IMR-90 (cell line): ENCODE data around the gene MCRIP2. TPM values are rescaled to one million over a fixed set of nuclear protein-coding genes. Genes with fewer than 3 reads are reported as not detected.

Experiments used
- ATAC-seq: fragments of 200-7000 bp; cut with Tn5 transposase; 2 replicates; pipeline ENCODE4 v1.9.1; 2020; ENCODE audit warnings: low read depth, mild to moderate bottlenecking, moderate library complexity
- BruUV-seq: library from RNA; stranded (reverse); fragments of 400-500 nt; replicated peaks from 2 replicates; lab custom pipeline; 2021; lab: Mats Ljungman, UMichigan
- CTCF ChIA-PET: fragments of 300-600 bp; formaldehyde crosslinking; extraction: SDS; loops from one replicate; lab custom pipeline; 2021; ENCODE audit warnings: antibody characterized with exemption; lab: Yijun Ruan, JAX
- POLR2A ChIA-PET: fragments of 300-600 bp; sonication (Branson Sonifier 250); formaldehyde crosslinking; loops from one replicate; lab custom pipeline; 2022; ENCODE audit warnings: antibody characterized with exemption; ENCODE audit not compliant: unreplicated experiment; lab: Charles Lee
- DNase-seq: peaks from one replicate; pipeline ENCODE4 v3.0.0; 2013
- H2AFZ ChIP-seq: replicated peaks from 2 replicates; pipeline ENCODE3; 2013; ENCODE audit warnings: low read length, mild to moderate bottlenecking; ENCODE audit not compliant: poor library complexity
- H2AK5ac ChIP-seq: 2 replicates; pipeline ENCODE4 v1.6.1; 2013; ENCODE audit warnings: low read depth, low read length, inconsistent platforms
- H2AK9ac ChIP-seq: replicated peaks from 2 replicates; pipeline ENCODE3; 2013; ENCODE audit warnings: mild to moderate bottlenecking, low read depth, low read length, moderate library complexity; ENCODE audit not compliant: poor library complexity
- H2BK120ac ChIP-seq: 2 replicates; pipeline ENCODE4 v1.6.1; 2013; ENCODE audit warnings: low read depth, low read length, inconsistent platforms
- H2BK15ac ChIP-seq: 3 replicates; pipeline ENCODE4 v1.6.1; 2013; ENCODE audit warnings: low read depth, low read length, inconsistent platforms
- H2BK20ac ChIP-seq: 2 replicates; pipeline ENCODE4 v1.6.1; 2013; ENCODE audit warnings: low read depth, mild to moderate bottlenecking, inconsistent platforms, low read length, moderate library complexity
- H2BK5ac ChIP-seq: 2 replicates; pipeline ENCODE4 v1.6.1; 2013; ENCODE audit warnings: mild to moderate bottlenecking, low read depth, low read length, inconsistent platforms; ENCODE audit not compliant: poor library complexity, severe bottlenecking
- H3K14ac ChIP-seq: replicated peaks from 2 replicates; pipeline ENCODE4 v1.6.1; 2013; ENCODE audit warnings: low read depth, low read length, inconsistent platforms
- H3K18ac ChIP-seq: 2 replicates; pipeline ENCODE4 v1.6.1; 2013; ENCODE audit warnings: low read depth, low read length, control low read depth
- H3K23ac ChIP-seq: 2 replicates; pipeline ENCODE4 v1.6.1; 2013; ENCODE audit warnings: low read depth, low read length, inconsistent platforms
- H3K27ac ChIP-seq: 2 replicates; pipeline ENCODE4 v1.5.1; 2013; ENCODE audit warnings: mild to moderate bottlenecking, control low read depth, low read length; ENCODE audit not compliant: insufficient read depth
- H3K27me3 ChIP-seq: 2 replicates; pipeline ENCODE4 v1.6.1; 2013; ENCODE audit warnings: low read length; ENCODE audit not compliant: control insufficient read depth, insufficient read depth
- H3K36me3 ChIP-seq: 2 replicates; pipeline ENCODE4 v1.6.1; 2013; ENCODE audit warnings: low read length, mixed read lengths; ENCODE audit not compliant: control insufficient read depth, insufficient read depth
- H3K4ac ChIP-seq: 2 replicates; pipeline ENCODE4 v1.6.1; 2013; ENCODE audit warnings: low read depth, low read length, inconsistent platforms
- H3K4me1 ChIP-seq: 2 replicates; pipeline ENCODE4 v1.6.1; 2013; ENCODE audit warnings: low read length, mixed read lengths; ENCODE audit not compliant: control insufficient read depth, insufficient read depth
- H3K4me2 ChIP-seq: 2 replicates; pipeline ENCODE4 v1.6.1; 2013; ENCODE audit warnings: low read depth, mild to moderate bottlenecking, control low read depth, low read length, moderate library complexity
- H3K4me3 ChIP-seq: 2 replicates; pipeline ENCODE4 v1.5.1; 2013; ENCODE audit warnings: low read depth, mild to moderate bottlenecking, control low read depth, low read length, moderate library complexity; ENCODE audit not compliant: insufficient read depth
- H3K56ac ChIP-seq: 2 replicates; pipeline ENCODE4 v1.6.1; 2013; ENCODE audit warnings: low read length, inconsistent platforms; ENCODE audit not compliant: insufficient read depth; ENCODE audit errors: extremely low read depth
- H3K79me1 ChIP-seq, 2 experiments: 2 replicates each; pipeline ENCODE4 v1.6.1; 2013; ENCODE audit warnings: low read length in 2 of 2, inconsistent platforms in 1 of 2, low read depth in 1 of 2
- H3K9ac ChIP-seq: 2 replicates; pipeline ENCODE4 v1.6.1; 2013; ENCODE audit warnings: low read depth, low read length, control low read depth
- H3K9me1 ChIP-seq: 2 replicates; pipeline ENCODE4 v1.6.1; 2013; ENCODE audit warnings: low read length, inconsistent platforms; ENCODE audit not compliant: insufficient read depth
- H3K9me3 ChIP-seq: 2 replicates; pipeline ENCODE4 v1.6.1; 2013; ENCODE audit warnings: low read length; ENCODE audit not compliant: control insufficient read depth, insufficient read depth
- H4K20me1 ChIP-seq: 2 replicates; pipeline ENCODE4 v1.6.1; 2013; ENCODE audit warnings: low read length, inconsistent platforms; ENCODE audit not compliant: insufficient read depth
- H4K5ac ChIP-seq: 2 replicates; pipeline ENCODE4 v1.6.1; 2013; ENCODE audit warnings: mild to moderate bottlenecking, low read depth, low read length, control low read depth
- H4K8ac ChIP-seq, 2 experiments: 2 replicates each; pipeline ENCODE4 v1.6.1; 2013; ENCODE audit warnings: low read depth in 2 of 2, low read length in 2 of 2, control low read depth in 1 of 2, inconsistent platforms in 1 of 2
- H4K91ac ChIP-seq: 2 replicates; pipeline ENCODE4 v1.6.1; 2013; ENCODE audit warnings: low read depth, low read length, inconsistent platforms; ENCODE audit not compliant: insufficient read depth
- CHD1 ChIP-seq: IDR thresholded peaks from 2 replicates; pipeline ENCODE4 v1.6.1; 2012; ENCODE audit warnings: low read depth, low read length, improper control_type of control experiment
- FOS ChIP-seq: fragments of 150-350 bp; IDR thresholded peaks from 2 replicates; pipeline ENCODE4 v1.6.1; 2016; ENCODE audit warnings: low read depth, low read length
- MAZ ChIP-seq: IDR thresholded peaks from 2 replicates; pipeline ENCODE4 v1.6.1; 2012; ENCODE audit warnings: low read depth, mild to moderate bottlenecking, low read length, improper control_type of control experiment, moderate library complexity, borderline replicate concordance
- RAD21 ChIP-seq: IDR thresholded peaks from 2 replicates; pipeline ENCODE4 v1.6.1; 2012; ENCODE audit warnings: low read length, improper control_type of control experiment
- WGBS, 2 experiments: methylation state at CpG; one replicate each; pipeline versions ENCODE4 v1.1.5 to v1.1.7; 2013; ENCODE audit warnings: missing lambda C conversion rate in 2 of 2; ENCODE audit not compliant: insufficient read length in 1 of 2; ENCODE audit errors: extremely low coverage in 2 of 2; 5-methylcytosine and 5-hydroxymethylcytosine counted together
- dilution Hi-C: fragments of 300-500 bp; cut with HindIII; formaldehyde crosslinking; loops from one replicate; pipeline ENCODE4 v1.14.3; 2018; ENCODE audit warnings: low sequenced_read_pairs; ENCODE audit not compliant: unreplicated experiment
- in situ Hi-C: fragments of 300-500 bp; cut with MboI; formaldehyde crosslinking; loops from 3 replicates; pipeline ENCODE4 v1.14.3; 2019; ENCODE audit warnings: low sequenced_read_pairs, inconsistent platforms, mixed read lengths
- intact Hi-C: fragments of 100-400 bp; cut with micrococcal nuclease; formaldehyde crosslinking; loops from 2 replicates; pipeline ENCODE4 v1.10.0; 2022
- polyA plus RNA-seq, 3 experiments: library from polyadenylated mRNA; depleted of rRNA; stranded (reverse); fragments of >200 nt; gene quantifications; 2 replicates each; pipeline ENCODE4 v1.2.3, GENCODE V29; 2012; ENCODE audit warnings: low replicate concordance in 1 of 3
- total RNA-seq: library from RNA; depleted of rRNA; stranded (reverse); fragments of >200 nt; gene quantifications from 2 replicates; pipeline ENCODE4 v1.2.3, GENCODE V29; 2012
- TF ChIP-seq, protein P1 (sequence below): conservative IDR thresholded peaks from 2 replicates; pipeline ENCODE4 v1.5.1; 2012; ENCODE audit warnings: mild to moderate bottlenecking, low read depth, low read length, improper control_type of control experiment
- TF ChIP-seq, protein P2 (sequence below): fragments of 150-350 bp; IDR thresholded peaks from 2 replicates; pipeline ENCODE4 v1.6.1; 2016; ENCODE audit warnings: low read depth, mild to moderate bottlenecking, low read length, moderate library complexity, borderline replicate concordance

Gene MCRIP2
- total and polyA plus RNA-seq, 2 of the 4 experiments (the other 2 are of a cell fraction): 6.3 to 19.6 TPM

GRCh38 chr16:610513-611381, 30.9 kb upstream of the MCRIP2 start:
- no TSS peak for BruUV-seq
- intact Hi-C loops: no loop called here
- CTCF ChIA-PET: no interaction called here
- 79% methylated on average over 9 of the region's 28 CpGs; no CpG with 5 or more reads in 1 of the 2 experiments for WGBS, 2 experiments
- Histone ChIP-seq H2AK9ac (no peak overlapping the region), H2BK20ac (no peak overlapping the region), H3K9ac (no peak overlapping the region), H3K4me2 (no peak overlapping the region), H2BK15ac (no peak overlapping the region), H3K9me3 (no peaks in the 10 kb centered on the region), H3K4me3 (no peak overlapping the region), H3K36me3 (peaks cover 5% of the 10 kb centered on the region; the same call in 1 of the 2 replicates), H3K4me1 (no peaks in the 10 kb centered on the region), H4K20me1 (peaks cover 16% of the 10 kb centered on the region), H4K8ac (no peak overlapping the region), H3K9me1 (peaks cover 6% of the 10 kb centered on the region; the same call in 1 of the 2 replicates), H3K14ac (no peak overlapping the region), H3K18ac (no peak overlapping the region), H3K79me1 (peaks cover 9 to 37% of the 10 kb centered on the region in 2 experiments), H2AFZ (no peak overlapping the region), H3K27me3 (no peaks in the 10 kb centered on the region), H4K91ac (no peak overlapping the region), H2BK5ac (no peak overlapping the region), H4K5ac (no peak overlapping the region), H3K23ac (no peak overlapping the region; the same call in 1 of the 2 replicates), H3K27ac (no peak overlapping the region), H2BK120ac (no peak overlapping the region), H2AK5ac (no peak overlapping the region), H3K56ac (no peak overlapping the region), H3K4ac (no peak overlapping the region)
- TF ChIP-seq, protein P1, sequence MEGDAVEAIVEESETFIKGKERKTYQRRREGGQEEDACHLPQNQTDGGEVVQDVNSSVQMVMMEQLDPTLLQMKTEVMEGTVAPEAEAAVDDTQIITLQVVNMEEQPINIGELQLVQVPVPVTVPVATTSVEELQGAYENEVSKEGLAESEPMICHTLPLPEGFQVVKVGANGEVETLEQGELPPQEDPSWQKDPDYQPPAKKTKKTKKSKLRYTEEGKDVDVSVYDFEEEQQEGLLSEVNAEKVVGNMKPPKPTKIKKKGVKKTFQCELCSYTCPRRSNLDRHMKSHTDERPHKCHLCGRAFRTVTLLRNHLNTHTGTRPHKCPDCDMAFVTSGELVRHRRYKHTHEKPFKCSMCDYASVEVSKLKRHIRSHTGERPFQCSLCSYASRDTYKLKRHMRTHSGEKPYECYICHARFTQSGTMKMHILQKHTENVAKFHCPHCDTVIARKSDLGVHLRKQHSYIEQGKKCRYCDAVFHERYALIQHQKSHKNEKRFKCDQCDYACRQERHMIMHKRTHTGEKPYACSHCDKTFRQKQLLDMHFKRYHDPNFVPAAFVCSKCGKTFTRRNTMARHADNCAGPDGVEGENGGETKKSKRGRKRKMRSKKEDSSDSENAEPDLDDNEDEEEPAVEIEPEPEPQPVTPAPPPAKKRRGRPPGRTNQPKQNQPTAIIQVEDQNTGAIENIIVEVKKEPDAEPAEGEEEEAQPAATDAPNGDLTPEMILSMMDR: peak; percentile 44
- TF ChIP-seq FOS (no peak), MAZ (no peak), CHD1 (no peak), RAD21 (peak; percentile 41)
- TF ChIP-seq, protein P2, sequence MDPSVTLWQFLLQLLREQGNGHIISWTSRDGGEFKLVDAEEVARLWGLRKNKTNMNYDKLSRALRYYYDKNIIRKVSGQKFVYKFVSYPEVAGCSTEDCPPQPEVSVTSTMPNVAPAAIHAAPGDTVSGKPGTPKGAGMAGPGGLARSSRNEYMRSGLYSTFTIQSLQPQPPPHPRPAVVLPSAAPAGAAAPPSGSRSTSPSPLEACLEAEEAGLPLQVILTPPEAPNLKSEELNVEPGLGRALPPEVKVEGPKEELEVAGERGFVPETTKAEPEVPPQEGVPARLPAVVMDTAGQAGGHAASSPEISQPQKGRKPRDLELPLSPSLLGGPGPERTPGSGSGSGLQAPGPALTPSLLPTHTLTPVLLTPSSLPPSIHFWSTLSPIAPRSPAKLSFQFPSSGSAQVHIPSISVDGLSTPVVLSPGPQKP: no peak
- dilution Hi-C loops: no loop called here
- ATAC-seq (no peak), DNase-seq (no peak)
- POLR2A ChIA-PET: no interaction called here
- in situ Hi-C loops: no loop called here
